Measurements from ENCODE around the gene FAM217A.
"Not testable (repeated sequence)": the region's sequence is repeated elsewhere in the genome, so short reads cannot be mapped to it uniquely, and the experiment has no call there.

The FAM217A gene

GRCh38 chr6:4078691-4079471, at the start of gene FAM217A:
TSS of gene FAM217A (minus strand) at chr6:4079137. CDS start at chr6:4077414, 1,723 bp downstream.
- no peak for DNase-seq

- no peak for DNase-seq
These were observed 49.1 kb upstream of the FAM217A start for GRCh38 chr6:4128072-4128471.

- peak; percentile 94 for DNase-seq
These were observed 47.3 kb upstream of the FAM217A start for GRCh38 chr6:4125933-4126864.

- DNase-seq, result no peak
These were observed 46.6 kb upstream of the FAM217A start for GRCh38 chr6:4125500-4125899.

GRCh38 chr6:4124351-4124750, 45.4 kb upstream of the FAM217A start:
- DNase-seq, result no peak

GRCh38 chr6:4115741-4116140, 36.8 kb upstream of the FAM217A start:
- DNase-seq, result no peak

- no peak for DNase-seq
These were observed 35.2 kb upstream of the FAM217A start for GRCh38 chr6:4114123-4114522.

GRCh38 chr6:4113649-4114048, 34.7 kb upstream of the FAM217A start:
- no peak for DNase-seq

- DNase-seq, result no peak
These were observed 33.4 kb upstream of the FAM217A start for GRCh38 chr6:4112366-4112765.

- DNase-seq, result not testable (repeated sequence)
These were observed 30.5 kb upstream of the FAM217A start for GRCh38 chr6:4109363-4109815.

GRCh38 chr6:4108561-4109093, 29.7 kb upstream of the FAM217A start:
- no peak for DNase-seq

GRCh38 chr6:4107873-4108272, 28.9 kb upstream of the FAM217A start:
- no peak for DNase-seq

- no peak for DNase-seq
These were observed 27.1 kb upstream of the FAM217A start for GRCh38 chr6:4105980-4106536.

- no peak for DNase-seq
These were observed 25.0 kb upstream of the FAM217A start for GRCh38 chr6:4103929-4104328.

GRCh38 chr6:4102687-4103244, 23.8 kb upstream of the FAM217A start:
- DNase-seq, result no peak

GRCh38 chr6:4101298-4101697, 22.4 kb upstream of the FAM217A start:
- no peak for DNase-seq

- no peak for DNase-seq
These were observed 21.7 kb upstream of the FAM217A start for GRCh38 chr6:4100655-4101054.

- DNase-seq, result no peak
These were observed 14.4 kb upstream of the FAM217A start for GRCh38 chr6:4093288-4093687.

GRCh38 chr6:4091941-4092340, 13.0 kb upstream of the FAM217A start:
- DNase-seq, result no peak

- not testable (repeated sequence) for DNase-seq
These were observed 11.1 kb upstream of the FAM217A start for GRCh38 chr6:4090043-4090442.

GRCh38 chr6:4088704-4089103, 9.8 kb upstream of the FAM217A start:
- DNase-seq, result no peak

GRCh38 chr6:4085332-4085700, 6.4 kb upstream of the FAM217A start:
- peak; percentile 71 for DNase-seq
